ENCODE data around the gene JARID2. TPM values are rescaled to one million over a fixed set of nuclear protein-coding genes. Genes with fewer than 3 reads are reported as not detected.

The JARID2 gene
- total and polyA plus RNA-seq, 2 of the 8 experiments (the other 6 are each of a cell fraction or from before 2014, with no cell fraction given): 60.1 to 239 TPM

- peak; percentile 62 for FAIRE-seq
- Histone ChIP-seq H3K9ac (replicated peaks in 1 of 4; ENCODE audit: extremely low read depth in 1 of 4, low read depth in 3 of 4, low read length in 3 of 4) (no peak overlapping the region), H3K9me3 (ENCODE audit: insufficient read depth in 2 of 2, low read depth in 1 of 2, low read length in 1 of 2) (no peaks in the 10 kb centered on the region; a peak in 1 of 4 replicates), H3K4ac (replicated peaks; ENCODE audit: insufficient read length, low read depth, low read length) (no peak overlapping the region), H3K23me2 (ENCODE audit: low read depth, low read length) (no peaks in the 10 kb centered on the region), H4K91ac (replicated peaks; ENCODE audit: insufficient read length, low read length) (no peak overlapping the region), H4K20me1 (replicated peaks in 1 of 2; ENCODE audit: control insufficient read depth in 1 of 2, insufficient read depth in 2 of 2, low read length in 2 of 2) (peaks cover 60 to 63% of the 10 kb centered on the region in 2 experiments), H2AFZ (ENCODE audit: low read length) (no peak overlapping the region), H3K36me3 (ENCODE audit: control insufficient read depth in 2 of 4, insufficient read depth in 4 of 4, low read length in 3 of 4) (peaks cover 32 to 59% (median 37%) of the 10 kb centered on the region in 4 experiments), H3K79me1 (ENCODE audit: low read depth, low read length) (peaks cover 20% of the 10 kb centered on the region), H3K23ac (ENCODE audit: insufficient read length) (no peak overlapping the region), H3K18ac (ENCODE audit: extremely low read depth, low read length) (no peak overlapping the region; the same call in 1 of the 2 replicates), H4K8ac (ENCODE audit: extremely low read depth, insufficient read depth, low read length) (no peak overlapping the region), H3K4me3 (ENCODE audit: extremely low read depth in 1 of 4, insufficient read depth in 2 of 4, low read depth in 3 of 4, low read length in 4 of 4) (peak overlapping the region in 1 of 4 experiments; percentile 39; a peak in 1 of 8 replicates), H2BK12ac (ENCODE audit: low read depth, low read length) (no peak overlapping the region), H2BK5ac (ENCODE audit: low read depth, low read length) (no peak overlapping the region), H4K5ac (ENCODE audit: insufficient read length, low read depth, low read length) (no peak overlapping the region), H3K27me3 (replicated peaks in 1 of 4; ENCODE audit: control insufficient read depth in 3 of 4, extremely low read depth in 1 of 4, insufficient read depth in 3 of 4, low read length in 3 of 4) (no peaks in the 10 kb centered on the region), H3K4me2 (ENCODE audit: insufficient read depth in 1 of 2, low read depth in 2 of 2, low read length in 2 of 2) (peak overlapping the region; percentile 61 to 68), H2BK120ac (replicated peaks; ENCODE audit: low read depth, low read length) (no peak overlapping the region), H2AK5ac (ENCODE audit: low read depth, low read length) (no peak overlapping the region), H2BK15ac (ENCODE audit: low read length) (no peak overlapping the region), H3K27ac (ENCODE audit: low read depth, low read length) (no peak overlapping the region), H3K79me2 (ENCODE audit: control insufficient read depth in 1 of 2, insufficient read depth in 2 of 2, low read length in 2 of 2) (peaks cover 7 to 95% of the 10 kb centered on the region in 2 experiments), H2BK20ac (ENCODE audit: low read length) (no peak overlapping the region), H3K56ac (replicated peaks; ENCODE audit: insufficient read length, low read depth, low read length) (no peak overlapping the region), H3K14ac (ENCODE audit: insufficient read length) (no peak overlapping the region), H3K4me1 (replicated peaks in 1 of 4; ENCODE audit: control insufficient read depth in 3 of 4, insufficient read depth in 4 of 4, low read length in 3 of 4) (peaks cover 23 to 41% (median 31%) of the 10 kb centered on the region in 4 experiments)
- CTCF ChIA-PET (ENCODE audit: partially characterized antibody): interaction anchor here (0.7 to 1.5 kb wide), 7 partner anchors 10 to 71 kb away, joined by 3 to 4 read pairs (median 3); no protein-coding TSS in a partner anchor
- WGBS, 2 experiments (ENCODE audit: extremely low coverage in 1 of 2, insufficient coverage in 1 of 2, insufficient read length in 1 of 2, insufficient replicate concordance in 2 of 2, low coverage in 1 of 2, low lambda C conversion rate in 2 of 2, missing lambda C conversion rate in 1 of 2): 75% methylated on average over 9 of the region's 9 CpGs; no CpG with 5 or more reads in 1 of the 2 experiments
- no peak for DNase-seq (ENCODE audit: low read depth in 1 of 2, low spot score in 2 of 2)
- POLR2A ChIA-PET (ENCODE audit: partially characterized antibody): no interaction called here
- TF ChIP-seq RBBP5 (IDR thresholded peaks at IDR 0.05; ENCODE audit: borderline replicate concordance, low read depth, low read length) (no peak), TAF1 (IDR thresholded peaks at IDR 0.05; ENCODE audit: low read depth, low read length) (no peak), TCF12 (IDR thresholded peaks at IDR 0.05; ENCODE audit: low read depth, low read length) (no peak), FOSL1 (IDR thresholded peaks at IDR 0.05; ENCODE audit: insufficient read depth, low read depth, low read length) (no peak), JUN (IDR thresholded peaks at IDR 0.05; ENCODE audit: low read depth, low read length) (no peak), CTBP2 (IDR thresholded peaks at IDR 0.05; ENCODE audit: borderline replicate concordance, insufficient read depth, insufficient read length, low read length) (no peak), SIN3A (conservative IDR thresholded peaks at IDR 0.05 in 1 of 2, IDR thresholded peaks at IDR 0.05 in 1 of 2; ENCODE audit: low read depth in 1 of 2, low read length in 2 of 2) (0 out of 4 replicates have a peak, but pooled peaks of 1 of the 2 experiments have one; percentile 6)
- TF ChIP-seq, protein P1, sequence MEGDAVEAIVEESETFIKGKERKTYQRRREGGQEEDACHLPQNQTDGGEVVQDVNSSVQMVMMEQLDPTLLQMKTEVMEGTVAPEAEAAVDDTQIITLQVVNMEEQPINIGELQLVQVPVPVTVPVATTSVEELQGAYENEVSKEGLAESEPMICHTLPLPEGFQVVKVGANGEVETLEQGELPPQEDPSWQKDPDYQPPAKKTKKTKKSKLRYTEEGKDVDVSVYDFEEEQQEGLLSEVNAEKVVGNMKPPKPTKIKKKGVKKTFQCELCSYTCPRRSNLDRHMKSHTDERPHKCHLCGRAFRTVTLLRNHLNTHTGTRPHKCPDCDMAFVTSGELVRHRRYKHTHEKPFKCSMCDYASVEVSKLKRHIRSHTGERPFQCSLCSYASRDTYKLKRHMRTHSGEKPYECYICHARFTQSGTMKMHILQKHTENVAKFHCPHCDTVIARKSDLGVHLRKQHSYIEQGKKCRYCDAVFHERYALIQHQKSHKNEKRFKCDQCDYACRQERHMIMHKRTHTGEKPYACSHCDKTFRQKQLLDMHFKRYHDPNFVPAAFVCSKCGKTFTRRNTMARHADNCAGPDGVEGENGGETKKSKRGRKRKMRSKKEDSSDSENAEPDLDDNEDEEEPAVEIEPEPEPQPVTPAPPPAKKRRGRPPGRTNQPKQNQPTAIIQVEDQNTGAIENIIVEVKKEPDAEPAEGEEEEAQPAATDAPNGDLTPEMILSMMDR (IDR thresholded peaks at IDR 0.05; ENCODE audit: control extremely low read depth in 1 of 3, insufficient read depth in 1 of 3, low read depth in 1 of 3, low read length in 3 of 3): no peak
Measured at GRCh38 chr6:15493437-15494168, 247.7 kb downstream of the JARID2 start.
